Measurements from ENCODE around the gene PTTG1.

Gene PTTG1

DNA sequence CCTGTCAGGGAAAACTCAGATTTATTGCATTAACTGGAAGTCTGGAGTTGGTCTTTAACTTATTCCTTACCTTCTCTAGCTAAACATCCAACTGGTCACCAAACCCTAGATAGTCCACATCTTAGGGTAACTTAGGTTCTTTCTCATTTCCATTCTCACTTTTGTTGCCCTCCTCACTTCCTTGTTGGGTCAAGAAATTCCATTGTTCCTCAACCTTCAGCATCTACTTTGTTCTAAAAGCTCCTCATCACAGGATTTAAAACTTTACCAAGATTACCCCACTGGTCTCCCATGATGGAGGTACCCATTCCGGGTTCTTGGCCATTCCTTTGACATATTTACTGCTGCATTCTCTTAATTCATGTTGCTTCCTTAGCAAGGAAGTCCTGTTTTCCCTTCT is 32.1 kb downstream of the PTTG1 start:
- DNase-seq (ENCODE audit: low spot score), result no peak

DNA sequence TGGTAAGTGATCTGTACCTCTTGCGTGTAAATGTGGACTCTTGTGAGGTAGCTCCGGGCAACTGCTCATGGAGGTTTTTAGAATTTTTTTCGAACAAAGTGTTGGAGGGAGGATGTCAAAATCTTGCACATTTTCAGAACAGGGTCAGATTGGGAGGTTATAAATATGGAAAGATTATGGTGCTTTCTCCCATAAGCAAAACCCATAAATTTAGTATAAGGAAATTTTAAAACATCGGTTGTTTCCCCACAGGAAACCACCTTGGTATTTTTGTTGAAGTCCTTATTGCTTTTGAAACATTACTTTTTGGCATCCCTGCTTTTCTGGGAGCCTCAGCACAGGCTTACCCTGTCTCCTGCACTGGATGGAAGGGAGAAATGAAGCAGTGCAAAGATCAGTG is 33.9 kb downstream of the PTTG1 start:
- DNase-seq (ENCODE audit: low spot score), result no peak

GRCh38 chr5:160456480-160457177 is 35.0 kb downstream of the PTTG1 start:
- no peak for DNase-seq (ENCODE audit: low spot score)

DNA sequence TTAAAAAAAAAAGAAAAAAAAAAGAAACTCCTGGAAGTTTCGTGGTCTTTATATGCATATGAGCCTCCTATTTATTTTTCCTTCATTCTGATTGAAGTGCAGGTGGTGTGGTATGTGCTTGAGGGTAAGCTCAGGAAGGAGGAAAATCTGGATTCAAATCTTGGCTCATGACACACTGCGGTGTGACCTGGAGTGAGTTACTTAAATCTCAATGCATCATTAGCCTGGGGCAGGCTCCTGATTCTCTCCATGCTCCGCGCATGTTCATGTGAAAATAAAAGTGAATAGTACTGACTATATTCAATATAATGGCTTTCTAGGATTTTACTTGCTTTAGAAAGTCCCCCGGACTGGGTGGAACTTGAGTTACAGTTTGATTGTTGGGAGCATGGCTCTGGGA is 35.6 kb downstream of the PTTG1 start:
- DNase-seq (ENCODE audit: low spot score), result no peak

DNA sequence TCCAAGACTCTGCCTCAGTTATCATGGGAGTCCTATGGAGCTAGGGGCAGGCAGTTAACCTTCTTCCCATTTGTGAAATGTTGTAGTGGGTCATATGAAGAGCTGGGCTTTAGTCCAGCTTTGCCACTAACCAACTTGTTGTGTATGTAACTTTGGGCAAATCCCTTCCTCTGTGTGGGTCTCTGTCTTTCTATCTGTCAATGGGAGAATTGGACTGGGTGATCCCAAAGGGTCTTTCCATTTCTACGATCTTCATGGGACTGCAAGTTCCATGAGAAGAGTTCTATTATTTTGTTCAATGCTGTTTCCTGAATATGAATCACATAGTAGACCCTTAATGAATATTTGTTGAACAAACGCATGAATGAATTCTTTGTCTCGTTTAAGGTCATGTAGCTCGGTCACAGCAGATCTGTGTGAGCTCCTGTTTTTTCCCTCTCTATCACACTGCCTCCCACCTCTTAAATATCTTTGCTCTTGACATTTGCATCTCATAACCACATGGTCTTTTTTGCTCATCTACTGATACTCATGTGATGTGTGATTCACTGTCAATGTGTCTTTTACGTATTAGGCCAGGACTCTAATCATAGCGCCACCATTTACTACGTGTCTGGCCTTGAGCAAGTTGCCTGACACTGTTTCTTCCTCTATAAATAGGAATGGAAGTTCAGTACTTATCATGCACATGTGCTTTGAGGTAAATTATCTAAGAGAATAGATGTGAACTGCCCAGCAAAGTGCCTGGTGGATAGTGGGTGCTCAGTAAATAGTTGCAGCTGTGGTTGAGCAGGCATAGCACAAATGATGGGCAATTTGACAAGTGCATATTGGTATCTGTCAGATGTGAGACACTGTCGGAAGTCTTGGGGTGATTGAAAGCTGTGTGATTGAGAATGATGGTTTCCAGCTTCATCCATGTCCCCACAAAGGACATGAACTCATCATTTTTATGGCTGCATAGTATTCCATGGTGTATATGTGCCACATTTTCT is 37.4 kb downstream of the PTTG1 start:
- no peak for DNase-seq (ENCODE audit: low spot score)

GRCh38 chr5:160460377-160461049 is 38.9 kb downstream of the PTTG1 start:
- DNase-seq (ENCODE audit: low spot score), result no peak

- no peak for DNase-seq (ENCODE audit: low spot score)
These were observed 39.7 kb downstream of the PTTG1 start for GRCh38 chr5:160461378-160461777.

GRCh38 chr5:160462167-160462566 is 40.5 kb downstream of the PTTG1 start:
- no peak for DNase-seq (ENCODE audit: low spot score)

- DNase-seq (ENCODE audit: low spot score), result no peak
These were observed 41.6 kb downstream of the PTTG1 start for GRCh38 chr5:160463227-160463626.

- DNase-seq (ENCODE audit: low spot score), result no peak
These were observed 42.2 kb downstream of the PTTG1 start for GRCh38 chr5:160463740-160464465.

GRCh38 chr5:160464466-160464797 is 42.8 kb downstream of the PTTG1 start:
- DNase-seq (ENCODE audit: low spot score), result no peak

GRCh38 chr5:160466116-160466515 is 44.5 kb downstream of the PTTG1 start:
- no peak for DNase-seq (ENCODE audit: low spot score)

DNA sequence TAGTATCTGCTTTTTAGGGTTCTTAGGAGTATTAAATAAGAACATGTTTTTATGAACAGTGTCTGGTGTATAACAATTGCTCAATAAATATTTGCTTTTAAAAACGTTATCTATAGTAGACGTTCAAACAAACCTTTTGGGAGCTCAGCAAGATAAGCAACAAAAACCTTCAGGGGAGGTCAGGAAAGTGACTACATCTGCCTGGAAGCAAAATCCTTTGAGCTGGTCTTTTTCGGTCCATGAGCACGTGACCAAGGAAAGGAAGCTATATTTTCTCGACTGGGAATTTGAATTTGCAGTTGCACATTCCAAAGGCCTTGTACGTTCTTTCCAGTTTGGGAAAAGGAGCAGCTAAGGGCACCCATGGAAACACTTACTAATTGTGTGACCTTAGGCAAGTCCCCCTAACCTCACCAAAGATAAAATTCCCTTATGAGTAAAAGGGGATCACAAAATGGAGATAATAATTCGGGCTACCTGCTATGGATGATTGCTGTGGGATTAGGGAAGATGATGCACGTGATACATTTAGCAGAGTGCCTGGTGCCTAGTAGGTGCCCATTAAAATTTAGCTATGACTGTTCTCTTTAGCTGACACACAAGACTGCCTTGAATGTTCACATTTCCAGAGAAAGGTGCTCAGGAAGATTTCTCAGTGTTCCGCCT is 45.4 kb downstream of the PTTG1 start:
- DNase-seq (ENCODE audit: low spot score), result no peak

DNA sequence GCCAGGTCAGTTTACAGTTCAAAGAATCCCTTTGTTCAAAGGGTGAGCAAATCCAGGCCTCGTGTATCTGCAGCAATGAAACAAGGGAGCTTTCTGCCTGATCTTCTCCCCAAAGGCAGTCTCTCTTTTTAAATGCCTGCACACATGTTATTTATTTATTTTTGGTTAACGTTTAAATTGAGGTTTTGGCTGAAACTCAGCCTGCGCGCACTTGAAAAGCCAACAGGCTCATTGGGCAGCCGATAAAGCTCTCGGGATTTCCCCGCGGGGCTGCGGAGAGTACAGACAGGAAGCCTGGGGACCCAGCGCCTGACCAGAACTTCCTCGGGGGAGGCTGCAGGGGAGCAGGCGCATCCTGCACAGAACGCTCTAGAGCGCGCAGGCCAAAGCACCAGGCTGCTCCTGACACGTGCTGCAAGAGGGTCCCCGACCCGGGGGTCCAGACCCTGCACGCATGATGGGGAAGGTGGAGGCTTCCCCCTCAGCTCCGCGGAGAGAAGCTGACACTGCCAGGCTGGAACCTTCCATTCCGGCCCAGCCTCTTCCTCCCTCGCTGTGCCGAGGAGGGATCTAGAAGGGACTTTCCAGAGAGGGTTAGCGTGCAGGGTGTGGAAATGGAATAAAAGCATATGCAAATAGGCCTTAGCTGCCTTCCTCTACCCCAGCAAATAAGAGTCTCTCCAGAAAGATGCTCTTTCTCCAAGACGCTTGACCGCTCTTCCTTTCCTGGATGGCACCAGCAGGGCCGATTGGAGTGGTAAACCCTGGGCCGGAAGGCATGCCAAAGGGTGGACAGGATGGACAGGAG is 46.1 kb downstream of the PTTG1 start:
- no peak for DNase-seq (ENCODE audit: low spot score)

DNA sequence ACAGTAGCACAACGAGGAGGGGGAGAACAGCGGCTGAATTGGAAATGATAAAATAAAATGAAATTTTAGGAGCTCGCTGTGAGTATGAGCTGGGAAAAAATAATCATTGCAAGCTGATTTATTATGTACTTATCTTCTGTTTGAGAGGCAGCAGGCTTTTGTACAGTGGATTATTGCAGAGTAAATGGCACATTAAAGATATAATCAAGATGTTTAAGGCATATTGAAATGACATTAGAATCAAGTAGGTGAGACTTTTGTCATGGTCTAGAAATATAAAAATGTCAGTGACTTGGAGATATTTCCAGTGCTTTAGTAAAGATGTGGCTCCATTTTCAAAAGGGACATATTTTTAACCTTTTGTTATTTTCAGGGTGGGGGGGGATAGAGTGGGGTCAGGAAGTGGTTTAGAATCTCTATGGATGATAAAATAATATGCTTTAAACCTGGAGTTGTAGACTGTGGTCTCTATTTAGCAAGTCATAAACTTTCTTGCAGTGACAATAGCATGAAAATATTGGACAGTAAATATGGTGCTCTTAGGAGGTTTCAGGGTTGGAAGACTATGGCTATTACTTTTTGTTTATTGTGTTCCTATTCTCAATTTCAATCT is 46.8 kb downstream of the PTTG1 start:
- no peak for DNase-seq (ENCODE audit: low spot score)

DNA sequence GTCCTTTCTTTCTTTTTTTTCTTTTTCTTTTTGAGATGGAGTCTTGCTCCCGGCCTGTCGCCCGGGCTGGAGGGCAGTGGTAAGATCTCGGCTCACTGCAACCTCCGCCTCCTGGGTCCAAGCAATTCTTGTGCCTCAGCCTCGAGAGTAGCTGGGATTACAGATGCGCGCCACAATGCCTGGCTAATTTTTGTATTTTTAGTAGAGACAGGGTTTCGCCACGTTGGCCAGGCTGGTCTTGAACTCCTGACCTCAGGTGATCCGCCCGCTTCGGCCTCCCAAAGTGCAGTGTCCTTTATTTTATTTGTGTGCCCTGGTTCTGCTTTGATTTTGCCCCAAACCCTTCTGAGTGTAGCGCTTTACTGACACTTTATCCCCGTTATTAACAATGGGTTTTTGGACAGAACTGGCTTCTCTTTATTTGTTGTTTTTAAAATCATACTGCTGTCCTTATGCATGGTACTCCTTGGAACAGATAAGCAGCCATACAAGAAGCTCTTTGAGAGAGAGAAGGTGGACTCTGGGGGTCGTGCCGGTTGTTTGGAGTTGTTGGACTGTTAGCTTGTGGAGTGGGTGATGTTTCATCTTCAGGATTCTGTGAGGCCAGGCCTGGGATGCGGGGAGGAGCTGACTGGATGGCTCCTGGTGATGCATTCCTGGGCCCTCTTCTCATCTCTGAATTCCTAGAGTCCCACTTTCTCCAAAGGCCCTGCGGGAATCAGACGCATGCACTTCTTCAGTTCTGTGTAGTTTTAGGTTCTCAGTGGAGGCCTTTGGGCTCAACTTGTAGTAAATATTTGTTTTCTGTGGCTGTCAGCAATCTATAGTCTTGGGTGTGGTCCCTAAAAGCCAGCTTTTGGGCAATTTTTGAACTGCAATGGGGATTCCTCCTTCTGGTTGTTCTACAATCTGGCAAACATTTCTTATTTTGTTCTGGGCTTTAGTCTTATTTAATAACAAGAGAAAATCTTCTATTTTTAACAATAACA is 47.8 kb downstream of the PTTG1 start:
- no peak for DNase-seq (ENCODE audit: low spot score)

DNA sequence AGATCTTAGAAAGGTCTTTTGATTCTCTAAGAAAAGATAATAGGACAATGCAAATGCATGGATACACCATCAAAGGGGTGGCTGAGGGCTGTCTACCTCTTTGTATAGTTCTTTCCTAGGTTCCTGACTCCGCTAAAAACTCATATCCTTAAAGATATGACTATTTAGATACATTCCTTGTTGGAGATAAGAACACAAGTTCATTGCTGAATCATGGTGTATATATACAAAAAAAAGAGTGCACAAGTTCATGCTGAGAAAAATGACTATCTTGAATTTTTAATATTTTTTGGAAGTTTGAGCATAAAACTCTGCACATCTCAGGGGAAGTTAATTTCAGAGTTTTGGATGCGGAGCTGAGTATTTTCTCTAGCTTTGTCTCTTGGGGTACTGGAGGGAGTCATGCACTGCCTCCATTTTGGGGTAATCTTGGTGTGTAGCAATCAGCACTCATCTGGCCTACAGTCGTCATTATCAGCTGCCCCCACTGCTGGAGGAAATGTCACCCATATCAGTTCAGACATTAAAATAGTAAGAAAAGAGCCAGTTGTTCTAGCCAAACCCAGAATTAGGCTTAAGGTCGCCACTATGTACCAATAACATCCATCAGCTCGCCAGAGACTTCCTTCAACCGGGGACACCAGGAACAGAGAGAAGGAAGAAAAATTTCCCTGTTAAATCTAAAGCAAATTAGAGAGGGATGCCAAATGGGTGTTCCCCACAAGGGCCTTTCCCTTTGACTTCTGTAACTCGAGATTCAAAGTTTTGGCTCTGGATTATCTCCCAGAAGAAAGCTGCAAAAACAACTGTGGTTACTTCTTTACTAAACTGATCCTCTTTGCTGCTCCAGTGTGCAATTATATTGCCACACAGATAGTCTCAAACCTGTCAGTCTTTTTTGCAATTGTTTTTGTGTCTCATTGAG is 49.0 kb downstream of the PTTG1 start:
- no peak for DNase-seq (ENCODE audit: low spot score)

DNA sequence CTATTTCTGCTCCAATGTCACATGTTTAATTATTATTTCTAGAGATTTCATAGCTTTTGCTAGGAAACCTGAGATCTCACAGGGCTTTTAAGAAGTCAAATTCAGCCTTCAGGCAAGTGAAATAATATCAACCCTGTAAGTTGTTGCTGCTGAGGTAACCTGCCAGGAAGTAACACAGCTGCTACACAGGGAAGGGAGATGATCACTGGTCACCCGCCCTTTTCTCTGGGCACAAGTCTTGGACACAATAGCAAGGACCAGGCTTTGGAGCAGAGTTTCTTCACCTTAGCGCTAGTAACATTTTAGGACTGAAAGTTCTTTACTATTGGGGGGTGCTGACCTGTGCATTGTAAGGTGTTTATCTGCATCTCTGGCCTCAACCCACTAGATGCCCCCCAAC is 50.1 kb downstream of the PTTG1 start:
- no peak for DNase-seq (ENCODE audit: low spot score)
